Measurements from ENCODE around the gene BPI.
"Not testable (repeated sequence)": the region's sequence is repeated elsewhere in the genome, so short reads cannot be mapped to it uniquely, and the experiment has no call there.

GRCh38 chr20:38284066-38284650 lies 19.8 kb upstream of the BPI start:
- TF ChIP-seq CTCF, POLR2A (IDR thresholded peaks at IDR 0.05): not testable (repeated sequence)
